ENCODE results near the gene UNC119B. TPM values are rescaled to one million over a fixed set of nuclear protein-coding genes. Genes with fewer than 3 reads are reported as not detected.

The UNC119B gene
- total and polyA plus RNA-seq, 4 donors: 3.8 to 24.8 (median 11.8) TPM

DNA sequence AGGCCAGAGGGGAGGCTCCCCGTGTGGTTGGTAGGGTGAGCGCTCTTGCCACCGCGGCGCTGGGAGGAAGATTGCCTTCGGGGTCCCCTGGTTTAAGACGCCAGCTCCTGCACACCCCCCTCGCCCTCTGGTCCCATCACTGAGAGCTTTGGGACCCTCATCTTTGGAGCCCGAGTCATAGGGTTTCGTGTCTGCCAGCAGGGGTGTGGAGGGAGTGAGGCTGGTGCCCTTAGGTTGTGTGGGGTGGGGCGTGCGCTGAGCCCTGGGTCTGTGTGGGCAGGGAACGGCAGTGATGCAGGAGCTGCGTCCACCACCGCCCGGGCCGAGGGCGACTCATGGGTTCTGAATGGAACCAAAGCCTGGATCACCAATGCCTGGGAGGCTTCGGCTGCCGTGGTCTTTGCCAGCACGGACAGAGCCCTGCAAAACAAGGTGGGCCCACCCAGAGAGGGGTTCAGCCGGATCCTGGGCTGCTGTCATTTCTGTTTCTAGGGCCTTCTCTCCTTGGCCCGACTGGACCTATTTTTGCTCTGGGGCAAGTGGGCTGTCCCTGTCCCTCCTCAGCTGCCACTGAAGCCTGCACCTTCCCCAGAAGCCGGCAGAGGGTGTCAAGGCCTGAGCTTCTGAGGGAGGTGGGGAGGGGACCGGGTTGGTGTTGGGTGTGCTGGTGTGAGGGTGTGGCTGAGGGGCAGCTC lies 27.4 kb downstream of the UNC119B start:
- no peak for DNase-seq (ENCODE audit: low spot score)
- Histone ChIP-seq H3K4me1 (ENCODE audit: control insufficient read depth in 4 of 4, insufficient read depth in 4 of 4, low read length in 3 of 4) (peaks cover 3 to 46% (median 26%) of the 10 kb centered on the region in 4 donors), H3K9ac (ENCODE audit: low read depth in 1 of 2, low read length in 2 of 2) (no peak overlapping the region), H3K36me3 (ENCODE audit: control insufficient read depth in 4 of 4, insufficient read depth in 3 of 4, low read depth in 1 of 4, low read length in 3 of 4) (peaks cover 0 to 18% (median 8%) of the 10 kb centered on the region in 4 donors), H3K9me3 (ENCODE audit: control insufficient read depth in 4 of 4, low read length in 3 of 4) (no peaks in the 10 kb centered on the region), H3K4me3 (ENCODE audit: low read depth in 1 of 3, low read length in 3 of 3) (no peak overlapping the region), H3K27me3 (ENCODE audit: control insufficient read depth in 4 of 4, insufficient read depth in 4 of 4, low read length in 3 of 4) (no peaks in the 10 kb centered on the region), H3K27ac (ENCODE audit: low read depth in 1 of 2, low read length in 2 of 2) (no peak overlapping the region)
- 93% methylated on average over 25 of the region's 25 CpGs for WGBS
- no peak for TF ChIP-seq HNF4G (IDR thresholded peaks at IDR 0.05)
- no peak for TF ChIP-seq ZBTB33 (IDR thresholded peaks at IDR 0.05)
- TF ChIP-seq, protein P1, sequence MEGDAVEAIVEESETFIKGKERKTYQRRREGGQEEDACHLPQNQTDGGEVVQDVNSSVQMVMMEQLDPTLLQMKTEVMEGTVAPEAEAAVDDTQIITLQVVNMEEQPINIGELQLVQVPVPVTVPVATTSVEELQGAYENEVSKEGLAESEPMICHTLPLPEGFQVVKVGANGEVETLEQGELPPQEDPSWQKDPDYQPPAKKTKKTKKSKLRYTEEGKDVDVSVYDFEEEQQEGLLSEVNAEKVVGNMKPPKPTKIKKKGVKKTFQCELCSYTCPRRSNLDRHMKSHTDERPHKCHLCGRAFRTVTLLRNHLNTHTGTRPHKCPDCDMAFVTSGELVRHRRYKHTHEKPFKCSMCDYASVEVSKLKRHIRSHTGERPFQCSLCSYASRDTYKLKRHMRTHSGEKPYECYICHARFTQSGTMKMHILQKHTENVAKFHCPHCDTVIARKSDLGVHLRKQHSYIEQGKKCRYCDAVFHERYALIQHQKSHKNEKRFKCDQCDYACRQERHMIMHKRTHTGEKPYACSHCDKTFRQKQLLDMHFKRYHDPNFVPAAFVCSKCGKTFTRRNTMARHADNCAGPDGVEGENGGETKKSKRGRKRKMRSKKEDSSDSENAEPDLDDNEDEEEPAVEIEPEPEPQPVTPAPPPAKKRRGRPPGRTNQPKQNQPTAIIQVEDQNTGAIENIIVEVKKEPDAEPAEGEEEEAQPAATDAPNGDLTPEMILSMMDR (IDR thresholded peaks at IDR 0.05; ENCODE audit: low read depth, low read length, missing input control): no peak

- TF ChIP-seq ZBTB33 (IDR thresholded peaks at IDR 0.05) (no peak), HNF4G (IDR thresholded peaks at IDR 0.05) (no peak), NR2F2 (IDR thresholded peaks at IDR 0.05) (no peak)
- Histone ChIP-seq H3K27ac (ENCODE audit: low read depth in 1 of 2, low read length in 2 of 2) (no peak overlapping the region), H3K4me3 (ENCODE audit: low read depth in 1 of 3, low read length in 3 of 3) (no peak overlapping the region), H3K4me1 (ENCODE audit: control insufficient read depth in 4 of 4, insufficient read depth in 4 of 4, low read length in 3 of 4) (peaks cover 3 to 46% (median 26%) of the 10 kb centered on the region in 4 donors), H3K9me3 (ENCODE audit: control insufficient read depth in 4 of 4, low read length in 3 of 4) (no peaks in the 10 kb centered on the region), H3K36me3 (ENCODE audit: control insufficient read depth in 4 of 4, insufficient read depth in 3 of 4, low read depth in 1 of 4, low read length in 3 of 4) (peaks cover 0 to 18% (median 7%) of the 10 kb centered on the region in 4 donors), H3K27me3 (ENCODE audit: control insufficient read depth in 4 of 4, insufficient read depth in 4 of 4, low read length in 3 of 4) (no peaks in the 10 kb centered on the region), H3K9ac (ENCODE audit: low read depth in 1 of 2, low read length in 2 of 2) (no peak overlapping the region)
- no peak for DNase-seq (ENCODE audit: low spot score)
- 92% methylated on average over 31 of the region's 31 CpGs for WGBS
Observed at GRCh38 chr12:120738252-120739030, 28.2 kb downstream of the UNC119B start.

- Histone ChIP-seq H3K4me3 (ENCODE audit: low read depth in 1 of 3, low read length in 3 of 3) (no peak overlapping the region), H3K9me3 (ENCODE audit: control insufficient read depth in 4 of 4, low read length in 3 of 4) (no peaks in the 10 kb centered on the region), H3K4me1 (ENCODE audit: control insufficient read depth in 4 of 4, insufficient read depth in 4 of 4, low read length in 3 of 4) (peaks cover 3 to 46% (median 26%) of the 10 kb centered on the region in 4 donors), H3K36me3 (ENCODE audit: control insufficient read depth in 4 of 4, insufficient read depth in 3 of 4, low read depth in 1 of 4, low read length in 3 of 4) (peaks cover 0 to 18% (median 6%) of the 10 kb centered on the region in 4 donors), H3K27ac (ENCODE audit: low read depth in 1 of 2, low read length in 2 of 2) (no peak overlapping the region), H3K9ac (ENCODE audit: low read depth in 1 of 2, low read length in 2 of 2) (no peak overlapping the region), H3K27me3 (ENCODE audit: control insufficient read depth in 4 of 4, insufficient read depth in 4 of 4, low read length in 3 of 4) (no peaks in the 10 kb centered on the region)
- DNase-seq (ENCODE audit: low spot score): no peak
- TF ChIP-seq ATF3 (IDR thresholded peaks at IDR 0.05) (no peak), EGR1 (IDR thresholded peaks at IDR 0.05; ENCODE audit: low read depth in 2 of 2) (no peak), NR2F2 (IDR thresholded peaks at IDR 0.05) (no peak), MAX (IDR thresholded peaks at IDR 0.05) (no peak), TAF1 (conservative IDR thresholded peaks at IDR 0.05) (no peak)
- WGBS: 96% methylated on average over 38 of the region's 38 CpGs
Observed at GRCh38 chr12:120739031-120739762, 28.9 kb downstream of the UNC119B start.

All from liver (tissue), 9 donors.